ENCODE measurements around the gene VPS18. TPM values are rescaled to one million over a fixed set of nuclear protein-coding genes. Genes with fewer than 3 reads are reported as not detected.
"Not testable (repeated sequence)": the region's sequence is repeated elsewhere in the genome, so short reads cannot be mapped to it uniquely, and the experiment has no call there.

VPS18 gene
- 32.0 TPM for total RNA-seq (ENCODE audit: insufficient read depth, low replicate concordance)

- DNase-seq (ENCODE audit: low spot score): peak; percentile 98
Measured at GRCh38 chr15:40893733-40894680, at the start of gene VPS18. TSS of gene VPS18 (plus strand) at chr15:40894450. CDS start at chr15:40894769, 319 bp downstream.

DNA sequence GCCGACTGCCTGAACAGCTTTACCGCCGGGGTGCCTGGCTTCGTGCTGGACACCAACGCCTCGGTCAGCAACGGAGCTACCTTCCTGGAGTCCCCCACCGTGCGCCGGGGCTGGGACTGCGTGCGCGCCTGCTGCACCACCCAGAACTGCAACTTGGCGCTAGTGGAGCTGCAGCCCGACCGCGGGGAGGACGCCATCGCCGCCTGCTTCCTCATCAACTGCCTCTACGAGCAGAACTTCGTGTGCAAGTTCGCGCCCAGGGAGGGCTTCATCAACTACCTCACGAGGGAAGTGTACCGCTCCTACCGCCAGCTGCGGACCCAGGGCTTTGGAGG is 49.6 kb upstream of the VPS18 start:
- no peak for DNase-seq (ENCODE audit: low spot score)

DNA sequence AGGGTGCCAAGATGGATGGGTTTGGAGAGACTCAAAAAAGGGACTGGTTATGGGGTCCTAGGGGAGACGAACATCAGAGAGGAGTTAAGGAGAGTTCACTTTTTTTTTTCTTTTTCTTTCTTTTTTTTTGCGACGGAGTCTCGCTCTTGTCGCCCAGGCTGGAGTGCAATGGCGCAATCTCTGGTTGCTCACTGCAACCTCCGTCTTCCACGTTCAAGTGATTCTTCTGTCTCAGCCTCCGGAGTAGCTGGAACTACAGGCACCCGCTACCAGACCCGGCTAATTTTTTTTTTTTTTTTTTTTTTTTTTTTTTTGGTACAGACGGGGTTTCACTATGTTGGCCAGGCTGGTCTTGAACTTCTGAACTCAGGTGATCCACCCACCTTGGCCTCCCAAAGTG is 49.2 kb upstream of the VPS18 start:
- no peak for DNase-seq (ENCODE audit: low spot score)

DNA sequence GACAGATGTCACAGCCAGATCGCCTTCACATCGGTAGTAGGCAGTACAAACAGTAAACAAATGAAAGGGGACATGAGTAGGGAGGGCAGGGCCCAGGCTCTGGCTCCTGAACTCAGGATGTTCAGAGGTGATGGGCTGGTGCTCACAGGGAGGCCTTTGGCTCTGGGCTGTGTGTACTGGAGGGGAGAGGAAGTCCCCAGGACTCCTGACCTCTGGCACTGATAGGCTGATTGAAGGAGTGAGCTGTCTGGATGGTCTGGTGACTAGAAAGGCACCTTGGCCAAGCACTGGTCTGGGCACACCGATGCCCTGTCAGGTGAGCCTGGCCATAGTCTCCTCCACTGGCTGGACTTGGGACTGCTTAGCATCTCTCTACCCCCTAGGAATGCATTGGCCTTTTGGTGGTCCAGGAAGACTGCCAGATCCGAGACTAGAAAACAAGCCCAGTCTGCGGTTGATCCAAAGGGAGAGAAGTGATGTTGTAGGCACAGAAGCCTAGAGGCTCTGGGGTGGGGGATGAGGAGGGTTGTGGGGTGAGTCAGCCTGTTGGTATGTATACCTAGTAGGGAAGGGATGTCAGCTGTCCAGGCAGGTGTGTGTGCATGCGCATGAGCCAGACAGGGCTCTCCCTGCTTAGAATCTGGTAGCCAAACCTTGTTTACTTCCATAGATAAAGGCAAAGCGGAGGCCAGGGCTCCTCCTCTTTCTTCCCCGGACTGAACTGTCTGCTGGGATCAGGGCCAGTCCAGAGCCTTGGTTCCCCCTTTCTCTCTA is 48.6 kb upstream of the VPS18 start:
- peak; percentile 51 for DNase-seq (ENCODE audit: low spot score)

DNA sequence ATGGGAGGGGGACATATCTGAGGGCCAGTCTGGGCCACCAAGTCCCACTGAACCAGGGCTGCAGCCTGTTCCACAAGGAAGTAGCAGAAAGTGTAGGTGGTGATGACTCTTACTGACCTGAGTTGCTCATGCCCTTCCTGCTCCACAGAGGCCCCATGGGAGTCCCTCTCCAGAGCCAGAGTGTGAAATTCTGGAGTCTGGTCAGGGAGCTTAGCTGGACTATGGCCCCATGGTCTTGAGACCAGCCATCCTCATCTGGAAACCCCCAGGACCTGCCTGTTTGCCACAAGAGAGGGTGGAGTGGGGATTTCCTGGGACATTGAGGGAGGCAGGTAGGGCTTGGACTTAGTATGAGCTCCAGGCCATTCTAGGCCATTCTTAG is 47.4 kb upstream of the VPS18 start:
- DNase-seq (ENCODE audit: low spot score): no peak

DNA sequence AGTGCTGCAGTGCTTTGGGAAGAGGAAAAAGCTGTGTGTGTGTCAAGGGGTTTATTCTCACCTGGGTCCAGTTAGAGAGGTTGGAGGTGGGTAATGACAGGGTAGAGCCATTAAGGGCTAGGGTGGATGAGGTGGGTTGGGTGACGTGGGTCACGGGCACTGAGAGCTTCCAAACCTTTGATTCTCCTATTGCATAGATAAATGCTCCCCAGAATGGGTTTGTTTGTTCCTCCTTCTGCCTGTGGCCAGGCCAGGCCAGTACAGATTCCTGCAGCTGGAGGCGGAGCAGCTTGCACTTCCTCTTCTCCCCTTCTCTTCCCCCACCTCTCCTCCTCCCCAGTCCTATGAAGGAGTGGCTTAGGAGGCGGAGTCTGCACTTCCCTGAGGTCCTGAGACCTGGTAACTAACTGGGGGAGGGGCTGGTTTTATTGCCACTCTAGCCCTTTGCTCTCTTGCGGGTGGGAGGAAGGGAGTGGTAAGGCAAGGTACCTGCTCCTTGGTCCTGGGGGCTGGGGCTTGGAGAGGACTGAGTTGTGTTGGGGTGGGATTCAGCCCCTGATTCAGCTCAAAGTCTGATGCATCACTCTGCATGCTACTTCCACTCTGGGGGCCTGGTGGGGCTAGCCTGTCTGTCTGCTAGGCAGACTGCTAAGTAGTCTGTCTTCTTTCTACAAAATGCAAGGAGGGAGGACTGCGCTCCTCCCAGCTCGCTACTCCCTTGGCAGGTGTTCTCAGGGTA is 46.9 kb upstream of the VPS18 start:
- peak; percentile 82 for DNase-seq (ENCODE audit: low spot score)

GRCh38 chr15:40850576-40851112 is 43.6 kb upstream of the VPS18 start:
- DNase-seq (ENCODE audit: low spot score): no peak

GRCh38 chr15:40852529-40852928 is 41.7 kb upstream of the VPS18 start:
- DNase-seq (ENCODE audit: low spot score): no peak

GRCh38 chr15:40853241-40853890 is 40.9 kb upstream of the VPS18 start:
- DNase-seq (ENCODE audit: low spot score): no peak

DNA sequence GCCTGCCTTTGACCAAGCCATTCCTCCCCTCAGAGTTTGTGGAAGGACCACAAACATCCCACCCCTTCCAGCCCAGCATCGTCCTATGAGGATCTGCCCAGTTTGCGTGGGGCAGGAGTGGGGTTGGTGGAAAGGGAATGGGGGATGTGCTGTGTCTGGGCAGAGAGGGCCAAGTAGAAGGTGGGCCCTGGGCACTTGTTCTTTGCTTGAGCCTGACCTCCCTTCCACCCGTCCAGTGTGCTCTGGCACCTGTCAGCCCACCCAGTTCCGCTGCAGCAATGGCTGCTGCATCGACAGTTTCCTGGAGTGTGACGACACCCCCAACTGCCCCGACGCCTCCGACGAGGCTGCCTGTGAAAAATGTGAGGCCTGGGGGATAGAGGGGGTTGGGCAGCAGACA is 40.1 kb upstream of the VPS18 start:
- no peak for DNase-seq (ENCODE audit: low spot score)

- no peak for DNase-seq (ENCODE audit: low spot score)
Measured at GRCh38 chr15:40855706-40856234, 38.5 kb upstream of the VPS18 start.

GRCh38 chr15:40856746-40857145 is 37.5 kb upstream of the VPS18 start:
- DNase-seq (ENCODE audit: low spot score): no peak

DNA sequence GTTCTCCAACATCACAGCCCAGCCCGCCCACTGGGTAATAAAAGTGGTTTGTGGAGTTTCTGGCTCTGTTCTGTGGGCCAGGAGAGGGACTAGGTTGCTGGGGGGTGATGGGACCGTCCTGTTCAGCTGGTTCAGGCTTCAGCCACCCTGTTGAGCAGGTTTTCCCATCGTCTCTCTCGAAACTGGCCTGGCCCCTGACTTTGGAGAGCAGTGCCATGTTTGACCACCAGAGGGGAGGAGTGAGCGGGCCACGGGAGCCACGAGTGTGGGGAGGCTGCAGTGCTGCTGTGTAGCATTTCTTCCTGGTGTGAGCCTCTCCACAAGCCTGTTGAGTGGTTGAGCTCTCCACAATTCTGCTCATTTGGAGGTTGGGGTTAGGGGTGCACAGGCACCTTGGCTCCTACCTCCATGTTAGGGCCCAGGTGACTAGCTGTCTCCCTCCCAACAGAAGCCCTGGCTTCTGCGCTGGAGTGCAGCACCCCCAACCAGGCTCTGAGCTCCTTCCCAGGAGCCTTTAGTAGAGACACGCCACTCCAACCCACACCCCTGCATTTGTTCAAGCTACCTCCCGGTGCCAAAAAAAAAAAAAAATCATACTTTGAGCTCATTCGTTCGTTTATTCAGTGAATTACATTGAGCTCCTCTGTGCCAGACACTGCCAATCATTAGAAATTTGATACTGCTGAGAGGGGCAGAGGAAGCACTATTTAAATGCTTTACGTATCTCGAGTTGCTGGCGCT is 36.5 kb upstream of the VPS18 start:
- peak; percentile 87 for DNase-seq (ENCODE audit: low spot score)

GRCh38 chr15:40858706-40859105 is 35.5 kb upstream of the VPS18 start:
- DNase-seq (ENCODE audit: low spot score): no peak

DNA sequence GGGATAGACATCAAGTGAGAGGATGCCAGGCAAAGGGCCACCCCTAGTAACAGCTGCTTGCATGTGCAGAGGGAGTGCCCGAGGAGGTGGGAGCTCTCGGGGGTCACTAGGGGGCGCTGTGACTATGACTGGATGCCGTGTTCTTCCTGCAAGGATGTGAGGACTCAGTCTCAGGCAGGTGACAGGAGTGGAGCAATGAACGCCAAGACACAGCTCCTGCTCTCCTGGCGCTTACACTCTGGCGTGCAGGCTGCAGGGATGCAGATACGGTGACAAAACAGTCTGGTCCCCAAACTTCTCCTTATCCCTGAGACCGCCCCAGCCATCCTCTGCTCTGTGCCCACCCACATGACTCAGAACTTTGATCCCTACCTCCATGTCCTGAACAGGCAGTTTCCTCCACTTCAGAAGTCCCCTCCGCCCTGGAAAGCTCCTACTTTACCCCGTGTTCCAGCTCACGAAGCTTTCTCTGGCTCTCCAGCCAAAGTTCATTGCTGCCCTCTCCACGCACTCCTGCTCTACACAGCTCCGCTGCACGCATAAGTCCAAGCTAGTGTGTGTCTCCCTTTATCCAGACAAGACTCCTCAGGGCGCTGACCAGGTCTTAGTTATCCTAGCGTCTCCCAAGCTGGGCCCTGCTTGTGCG is 34.9 kb upstream of the VPS18 start:
- peak; percentile 52 for DNase-seq (ENCODE audit: low spot score)

DNA sequence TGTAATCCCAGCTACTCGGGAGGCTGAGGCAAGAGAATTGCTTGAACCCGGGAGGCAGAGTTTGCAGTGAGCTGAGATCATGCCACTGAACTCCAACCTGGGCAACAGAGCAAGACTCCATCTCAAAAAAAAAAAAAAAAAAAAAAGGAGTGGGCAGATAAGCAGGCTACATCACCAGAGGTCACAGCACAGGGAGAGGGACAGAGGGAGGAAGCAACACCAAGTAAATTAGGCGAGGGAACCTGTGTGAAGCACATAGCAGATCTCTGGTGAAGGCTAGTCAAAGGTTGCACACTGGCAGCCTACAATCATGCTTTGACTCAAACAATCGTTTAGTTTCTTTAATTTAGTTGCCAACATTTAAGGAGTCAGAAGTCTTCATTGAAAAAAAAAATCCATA is 33.1 kb upstream of the VPS18 start:
- not testable (repeated sequence) for DNase-seq (ENCODE audit: low spot score)

GRCh38 chr15:40863660-40864270 is 30.5 kb upstream of the VPS18 start:
- no peak for DNase-seq (ENCODE audit: low spot score)

- DNase-seq (ENCODE audit: low spot score): no peak
Measured at GRCh38 chr15:40867199-40867598, 27.1 kb upstream of the VPS18 start.

DNA sequence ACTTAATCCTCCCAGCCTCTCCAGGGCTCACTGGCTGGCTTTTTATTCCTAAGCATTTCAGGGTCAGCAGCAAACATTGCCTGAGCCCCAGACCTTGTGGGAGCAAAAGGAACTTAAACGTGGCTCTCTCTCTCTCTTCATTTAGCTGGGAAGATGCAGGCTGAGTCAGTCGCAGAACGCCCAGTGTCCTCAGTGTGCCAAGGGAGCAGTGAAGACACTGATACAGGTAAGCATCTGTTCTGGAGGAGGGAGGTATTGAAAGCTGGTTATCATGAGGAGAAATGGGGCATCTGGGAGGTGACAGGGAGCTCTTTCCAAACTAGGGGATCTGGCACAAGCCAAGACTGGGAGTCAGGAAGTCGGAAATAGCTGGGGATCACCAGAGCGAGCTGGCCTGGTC is 24.6 kb upstream of the VPS18 start:
- no peak for DNase-seq (ENCODE audit: low spot score)

All from umbilical cord (tissue), 2 donors.